Neural progenitor cell (in vitro differentiated cells): ENCODE results near the gene POU6F1.

Source experiments
- CTCF ChIP-seq: fragments of 200-600 bp; sonication (generic); IDR thresholded peaks from 2 replicates; pipeline ENCODE4 v1.5.1; 2017; ENCODE audit warnings: antibody characterized with exemption, mild to moderate bottlenecking
- EZH2 ChIP-seq: fragments of 200-600 bp; sonication (generic); IDR thresholded peaks from 2 replicates; pipeline ENCODE4 v1.6.1; 2017; ENCODE audit warnings: antibody characterized with exemption, mild to moderate bottlenecking, moderate library complexity
- EZH2phosphoT487 ChIP-seq: fragments of 200-600 bp; sonication (generic); IDR thresholded peaks from 2 replicates; pipeline ENCODE4 v1.6.1; 2017; ENCODE audit warnings: antibody characterized with exemption

GRCh38 chr12:51147309-51147708, 70.6 kb downstream of the POU6F1 start:
- no peak for TF ChIP-seq CTCF
- no peak for TF ChIP-seq EZH2
- TF ChIP-seq EZH2phosphoT487, result no peak
